ENCODE measurements around the gene S100A7.
"Not testable (repeated sequence)": the region's sequence is repeated elsewhere in the genome, so short reads cannot be mapped to it uniquely, and the experiment has no call there.

Gene S100A7

GRCh38 chr1:153466908-153467307 is 6.5 kb upstream of the S100A7 start:
- H2AFZ ChIP-seq (ENCODE audit: low read depth, low read length, severe bottlenecking), result no peak overlapping the region
- H3K4me3 ChIP-seq (ENCODE audit: insufficient read depth, low read length, poor library complexity, severe bottlenecking), result no peak overlapping the region
- TF ChIP-seq, protein P1, sequence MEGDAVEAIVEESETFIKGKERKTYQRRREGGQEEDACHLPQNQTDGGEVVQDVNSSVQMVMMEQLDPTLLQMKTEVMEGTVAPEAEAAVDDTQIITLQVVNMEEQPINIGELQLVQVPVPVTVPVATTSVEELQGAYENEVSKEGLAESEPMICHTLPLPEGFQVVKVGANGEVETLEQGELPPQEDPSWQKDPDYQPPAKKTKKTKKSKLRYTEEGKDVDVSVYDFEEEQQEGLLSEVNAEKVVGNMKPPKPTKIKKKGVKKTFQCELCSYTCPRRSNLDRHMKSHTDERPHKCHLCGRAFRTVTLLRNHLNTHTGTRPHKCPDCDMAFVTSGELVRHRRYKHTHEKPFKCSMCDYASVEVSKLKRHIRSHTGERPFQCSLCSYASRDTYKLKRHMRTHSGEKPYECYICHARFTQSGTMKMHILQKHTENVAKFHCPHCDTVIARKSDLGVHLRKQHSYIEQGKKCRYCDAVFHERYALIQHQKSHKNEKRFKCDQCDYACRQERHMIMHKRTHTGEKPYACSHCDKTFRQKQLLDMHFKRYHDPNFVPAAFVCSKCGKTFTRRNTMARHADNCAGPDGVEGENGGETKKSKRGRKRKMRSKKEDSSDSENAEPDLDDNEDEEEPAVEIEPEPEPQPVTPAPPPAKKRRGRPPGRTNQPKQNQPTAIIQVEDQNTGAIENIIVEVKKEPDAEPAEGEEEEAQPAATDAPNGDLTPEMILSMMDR (IDR thresholded peaks at IDR 0.05; ENCODE audit: insufficient read depth, low read length, poor library complexity, severe bottlenecking), result no peak
- TF ChIP-seq EZH2phosphoT487 (conservative IDR thresholded peaks at IDR 0.05; ENCODE audit: low read length), result no peak
- H3K9me3 ChIP-seq (ENCODE audit: insufficient read depth, low read length), result 0 out of 2 replicates have a peak, but pooled peaks cover 5% of the 10 kb centered on the region
- H3K4me2 ChIP-seq (ENCODE audit: low read depth, low read length, poor library complexity, severe bottlenecking), result no peak overlapping the region
- H3K9ac ChIP-seq (ENCODE audit: low read length), result no peak overlapping the region
- H3K9me2 ChIP-seq (replicated peaks; ENCODE audit: insufficient read depth, low read length), result no peaks in the 10 kb centered on the region
- H3F3A ChIP-seq (ENCODE audit: insufficient read depth), result no peaks in the 10 kb centered on the region
- H3K27me3 ChIP-seq (ENCODE audit: low read length), result no peaks in the 10 kb centered on the region
- no peaks in the 10 kb centered on the region for H3K79me2 ChIP-seq (ENCODE audit: insufficient read depth, low read length)
- no peaks in the 10 kb centered on the region for H3K36me3 ChIP-seq (ENCODE audit: low read length)
- H3K27ac ChIP-seq (ENCODE audit: low read depth, low read length), result no peak overlapping the region
- H4K20me1 ChIP-seq (ENCODE audit: low read depth, low read length), result no peaks in the 10 kb centered on the region

DNA sequence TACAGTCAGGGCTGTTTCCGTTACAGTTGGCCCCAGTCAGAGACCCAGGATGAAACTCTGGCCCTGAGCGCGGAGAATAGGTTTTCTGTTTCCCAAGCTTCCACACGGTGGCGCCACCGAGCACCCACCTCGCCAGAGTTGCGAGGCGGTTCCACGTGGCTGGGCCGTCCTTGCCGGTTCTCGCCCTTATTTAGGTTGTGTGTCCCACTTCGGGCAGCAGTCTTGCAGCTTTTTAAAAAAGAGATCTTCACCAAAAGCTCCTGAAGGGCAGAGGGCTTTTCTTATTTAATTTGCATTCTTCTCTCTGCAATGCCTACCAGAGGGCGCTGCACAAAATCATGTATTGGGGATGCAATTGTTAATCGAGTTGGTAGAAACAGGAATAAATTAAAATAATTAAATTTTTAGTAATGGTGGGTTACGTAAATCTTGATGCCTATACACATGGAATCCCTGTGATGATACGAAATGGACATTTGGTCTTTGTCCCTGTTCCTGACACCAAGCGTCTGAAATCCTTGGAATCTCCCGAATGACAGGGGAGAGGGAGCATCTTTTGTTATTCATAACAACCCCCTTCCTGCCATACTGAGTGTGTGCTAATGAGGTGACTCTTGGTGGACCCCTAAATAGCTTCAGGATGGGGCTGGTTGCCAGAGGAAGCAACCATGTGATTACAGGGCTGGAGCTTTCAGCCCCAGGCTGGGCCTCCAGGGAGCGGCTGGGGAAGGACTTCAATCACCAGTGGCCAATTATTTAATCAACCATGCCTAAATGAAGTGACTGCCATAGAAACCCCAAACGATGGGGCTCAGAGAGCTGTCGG is 5.6 kb upstream of the S100A7 start:
- no peaks in the 10 kb centered on the region for H3K9me2 ChIP-seq (replicated peaks; ENCODE audit: insufficient read depth, low read length)
- no peak overlapping the region for H3K9ac ChIP-seq (ENCODE audit: low read length)
- no peaks in the 10 kb centered on the region for H3K27me3 ChIP-seq (ENCODE audit: low read length)
- no peak overlapping the region for H3K27ac ChIP-seq (ENCODE audit: low read depth, low read length)
- H3K36me3 ChIP-seq (ENCODE audit: low read length), result no peaks in the 10 kb centered on the region
- no peaks in the 10 kb centered on the region for H4K20me1 ChIP-seq (ENCODE audit: low read depth, low read length)
- no peak overlapping the region for H3K4me2 ChIP-seq (ENCODE audit: low read depth, low read length, poor library complexity, severe bottlenecking)
- no peaks in the 10 kb centered on the region for H3K79me2 ChIP-seq (ENCODE audit: insufficient read depth, low read length)
- H2AFZ ChIP-seq (ENCODE audit: low read depth, low read length, severe bottlenecking), result no peak overlapping the region
- 0 out of 2 replicates have a peak, but pooled peaks cover 2% of the 10 kb centered on the region for H3K9me3 ChIP-seq (ENCODE audit: insufficient read depth, low read length)
- H3F3A ChIP-seq (ENCODE audit: insufficient read depth), result no peaks in the 10 kb centered on the region
- no peak overlapping the region for H3K4me3 ChIP-seq (ENCODE audit: insufficient read depth, low read length, poor library complexity, severe bottlenecking)
- TF ChIP-seq, protein P1 (IDR thresholded peaks at IDR 0.05; ENCODE audit: insufficient read depth, low read length, poor library complexity, severe bottlenecking), result peak; percentile 72
- TF ChIP-seq EZH2phosphoT487 (conservative IDR thresholded peaks at IDR 0.05; ENCODE audit: low read length), result no peak

DNA sequence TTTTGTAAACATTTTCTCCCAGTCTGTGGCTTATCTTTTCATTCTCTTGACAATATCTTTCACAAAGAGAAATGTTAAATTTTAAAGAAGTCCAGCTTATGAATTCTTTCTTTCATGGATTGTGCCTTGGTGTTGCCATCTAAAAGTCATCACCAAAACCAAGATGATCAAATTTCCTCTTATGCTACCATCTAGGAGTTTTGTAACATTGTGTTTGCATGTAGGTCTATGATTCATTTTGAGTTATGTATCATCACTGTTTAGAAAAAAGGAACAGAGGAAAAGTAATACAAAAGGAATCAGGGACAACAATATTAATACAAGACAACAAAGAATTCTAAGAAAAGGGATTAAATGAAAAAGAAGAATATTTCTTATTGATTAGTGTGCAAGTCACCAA is 2.3 kb upstream of the S100A7 start:
- not testable (repeated sequence) for H3K4me2 ChIP-seq (ENCODE audit: low read depth, low read length, poor library complexity, severe bottlenecking); H2AFZ ChIP-seq (ENCODE audit: low read depth, low read length, severe bottlenecking); H3K9me2 ChIP-seq (replicated peaks; ENCODE audit: insufficient read depth, low read length); H3K27ac ChIP-seq (ENCODE audit: low read depth, low read length); H3K9ac ChIP-seq (ENCODE audit: low read length); H4K20me1 ChIP-seq (ENCODE audit: low read depth, low read length); H3F3A ChIP-seq (ENCODE audit: insufficient read depth); H3K4me3 ChIP-seq (ENCODE audit: insufficient read depth, low read length, poor library complexity, severe bottlenecking); H3K79me2 ChIP-seq (ENCODE audit: insufficient read depth, low read length); H3K27me3 ChIP-seq (ENCODE audit: low read length); H3K36me3 ChIP-seq (ENCODE audit: low read length); H3K9me3 ChIP-seq (ENCODE audit: insufficient read depth, low read length)

GRCh38 chr1:153459655-153460054 is 796 bp downstream of the S100A7 start:
- no peaks in the 10 kb centered on the region for H3K79me2 ChIP-seq (ENCODE audit: insufficient read depth, low read length)
- TF ChIP-seq, protein P1 (IDR thresholded peaks at IDR 0.05; ENCODE audit: insufficient read depth, low read length, poor library complexity, severe bottlenecking), result no peak
- TF ChIP-seq EZH2phosphoT487 (conservative IDR thresholded peaks at IDR 0.05; ENCODE audit: low read length), result no peak
- H2AFZ ChIP-seq (ENCODE audit: low read depth, low read length, severe bottlenecking), result no peak overlapping the region

More at GRCh38 chr1:153459655-153460054, 796 bp downstream of the S100A7 start:
- no peaks in the 10 kb centered on the region for H3K27me3 ChIP-seq (ENCODE audit: low read length)
- no peaks in the 10 kb centered on the region for H3K9me2 ChIP-seq (replicated peaks; ENCODE audit: insufficient read depth, low read length)
- no peak overlapping the region for H3K4me3 ChIP-seq (ENCODE audit: insufficient read depth, low read length, poor library complexity, severe bottlenecking)
- H3K27ac ChIP-seq (ENCODE audit: low read depth, low read length), result no peak overlapping the region
- H4K20me1 ChIP-seq (ENCODE audit: low read depth, low read length), result no peaks in the 10 kb centered on the region
- no peaks in the 10 kb centered on the region for H3K9me3 ChIP-seq (ENCODE audit: insufficient read depth, low read length)
- no peaks in the 10 kb centered on the region for H3K36me3 ChIP-seq (ENCODE audit: low read length)
- H3F3A ChIP-seq (ENCODE audit: insufficient read depth), result no peaks in the 10 kb centered on the region
- H3K9ac ChIP-seq (ENCODE audit: low read length), result no peak overlapping the region
- H3K4me2 ChIP-seq (ENCODE audit: low read depth, low read length, poor library complexity, severe bottlenecking), result no peak overlapping the region

Data from SU-DHL-6 (cell line).